Measurements from ENCODE around the gene GNAS. TPM values are rescaled to one million over a fixed set of nuclear protein-coding genes. Genes with fewer than 3 reads are reported as not detected.

The GNAS gene
- total and polyA plus RNA-seq, 8 donors: 723 to 2,039 (median 1,898) TPM

- Histone ChIP-seq H3K4me1 (no peaks in the 10 kb centered on the region), H3K9me3 (no peaks in the 10 kb centered on the region), H3K36me3 (no peaks in the 10 kb centered on the region), H3K27me3 (no peaks in the 10 kb centered on the region), H3K27ac (no peak overlapping the region), H3K4me3 (no peak overlapping the region)
- intact Hi-C loops (cut with DNase I): no loop called here
- ATAC-seq (no peak), DNase-seq (no peak)
- TF ChIP-seq, protein P1, sequence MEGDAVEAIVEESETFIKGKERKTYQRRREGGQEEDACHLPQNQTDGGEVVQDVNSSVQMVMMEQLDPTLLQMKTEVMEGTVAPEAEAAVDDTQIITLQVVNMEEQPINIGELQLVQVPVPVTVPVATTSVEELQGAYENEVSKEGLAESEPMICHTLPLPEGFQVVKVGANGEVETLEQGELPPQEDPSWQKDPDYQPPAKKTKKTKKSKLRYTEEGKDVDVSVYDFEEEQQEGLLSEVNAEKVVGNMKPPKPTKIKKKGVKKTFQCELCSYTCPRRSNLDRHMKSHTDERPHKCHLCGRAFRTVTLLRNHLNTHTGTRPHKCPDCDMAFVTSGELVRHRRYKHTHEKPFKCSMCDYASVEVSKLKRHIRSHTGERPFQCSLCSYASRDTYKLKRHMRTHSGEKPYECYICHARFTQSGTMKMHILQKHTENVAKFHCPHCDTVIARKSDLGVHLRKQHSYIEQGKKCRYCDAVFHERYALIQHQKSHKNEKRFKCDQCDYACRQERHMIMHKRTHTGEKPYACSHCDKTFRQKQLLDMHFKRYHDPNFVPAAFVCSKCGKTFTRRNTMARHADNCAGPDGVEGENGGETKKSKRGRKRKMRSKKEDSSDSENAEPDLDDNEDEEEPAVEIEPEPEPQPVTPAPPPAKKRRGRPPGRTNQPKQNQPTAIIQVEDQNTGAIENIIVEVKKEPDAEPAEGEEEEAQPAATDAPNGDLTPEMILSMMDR (IDR thresholded peaks at IDR 0.05): no peak
Observed at GRCh38 chr20:58938078-58938477, 85.6 kb downstream of the GNAS start.

DNA sequence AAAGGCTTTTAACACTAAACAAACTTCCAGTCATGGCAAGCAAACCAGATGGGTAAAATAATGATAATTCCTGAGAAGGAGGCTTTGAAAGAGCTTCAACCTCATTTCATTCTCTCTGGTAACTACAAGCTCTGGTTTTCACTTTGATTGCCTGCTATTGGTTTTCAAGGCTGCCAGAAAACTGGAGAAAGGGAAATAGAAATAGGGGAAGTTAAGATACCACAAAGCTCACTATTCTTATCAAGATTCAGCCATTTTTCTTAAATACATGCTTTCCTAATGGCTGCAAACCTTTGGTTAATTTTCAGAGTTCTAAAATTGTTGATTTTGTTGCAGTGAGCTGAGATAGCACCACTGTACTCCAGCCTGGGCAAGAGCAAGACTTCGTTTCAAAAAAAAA lies 86.0 kb downstream of the GNAS start:
- Histone ChIP-seq H3K9me3 (no peaks in the 10 kb centered on the region), H3K36me3 (no peaks in the 10 kb centered on the region), H3K27me3 (no peaks in the 10 kb centered on the region), H3K4me3 (no peak overlapping the region), H3K27ac (no peak overlapping the region), H3K4me1 (no peaks in the 10 kb centered on the region)
- DNase-seq (no peak), ATAC-seq (no peak)
- TF ChIP-seq, protein P1 (IDR thresholded peaks at IDR 0.05): no peak
- intact Hi-C loops (cut with DNase I): no loop called here

- H3K9me3 ChIP-seq: no peaks in the 10 kb centered on the region
- no peak for ATAC-seq
- H3K27me3 ChIP-seq: no peaks in the 10 kb centered on the region
- no peak overlapping the region for H3K27ac ChIP-seq
- TF ChIP-seq, protein P1 (IDR thresholded peaks at IDR 0.05): no peak
- peak in 2 of 4 donors; percentile 31 to 51 for DNase-seq
- no peak overlapping the region for H3K4me3 ChIP-seq
- H3K4me1 ChIP-seq: no peaks in the 10 kb centered on the region
- no peaks in the 10 kb centered on the region for H3K36me3 ChIP-seq
- intact Hi-C loops (cut with DNase I): no loop called here
Observed at GRCh38 chr20:58941471-58941870, 89.0 kb downstream of the GNAS start.

- no peaks in the 10 kb centered on the region for H3K36me3 ChIP-seq
- DNase-seq (no peak), ATAC-seq (no peak)
- TF ChIP-seq, protein P1 (IDR thresholded peaks at IDR 0.05): no peak
- no peaks in the 10 kb centered on the region for H3K27me3 ChIP-seq
- no peak overlapping the region for H3K4me3 ChIP-seq
- H3K9me3 ChIP-seq: no peaks in the 10 kb centered on the region
- no peaks in the 10 kb centered on the region for H3K4me1 ChIP-seq
- no peak overlapping the region for H3K27ac ChIP-seq
- intact Hi-C loops (cut with DNase I): no loop called here
Observed at GRCh38 chr20:58942549-58942948, 90.0 kb downstream of the GNAS start.

- Histone ChIP-seq H3K36me3 (no peaks in the 10 kb centered on the region), H3K4me1 (no peaks in the 10 kb centered on the region), H3K27ac (no peak overlapping the region), H3K4me3 (no peak overlapping the region), H3K27me3 (no peaks in the 10 kb centered on the region), H3K9me3 (no peaks in the 10 kb centered on the region)
- intact Hi-C loops (cut with DNase I): no loop called here
- TF ChIP-seq, protein P1 (IDR thresholded peaks at IDR 0.05): no peak
- ATAC-seq (peak; percentile 65), DNase-seq (no peak)
Observed at GRCh38 chr20:58944610-58945009, 92.1 kb downstream of the GNAS start.

Data from left lung (tissue), 10 donors.